Right cardiac atrium (tissue), 5 donors: ENCODE results near the gene KNTC1. TPM values are rescaled to one million over a fixed set of nuclear protein-coding genes. Genes with fewer than 3 reads are reported as not detected.

Source experiments
- ATAC-seq, 2 donors: fragments of 200-7000 bp; cut with Tn5 transposase; one replicate each; pipeline versions ENCODE4 v1.8.0 to v1.9.1; 2020; ENCODE audit warnings: moderate library complexity in 2 of 2, mild to moderate bottlenecking in 1 of 2
- DNase-seq, 3 donors: peaks; one replicate each; pipeline ENCODE4 v3.0.0-alpha.2; 2020
- H3K27ac ChIP-seq: one replicate; pipeline ENCODE4 v1.5.1; 2013; ENCODE audit warnings: mild to moderate bottlenecking, low read length, control low read depth, moderate library complexity
- H3K27me3 ChIP-seq: one replicate; pipeline ENCODE4 v1.6.1; 2013; ENCODE audit not compliant: control insufficient read depth, insufficient read depth
- H3K4me1 ChIP-seq: one replicate; pipeline ENCODE4 v1.6.1; 2013; ENCODE audit warnings: low read length; ENCODE audit not compliant: control insufficient read depth, insufficient read depth
- H3K4me3 ChIP-seq: one replicate; pipeline ENCODE4 v1.5.1; 2013; ENCODE audit warnings: low read length, control low read depth
- H3K9me3 ChIP-seq: one replicate; pipeline ENCODE4 v1.6.1; 2013; ENCODE audit warnings: low read length; ENCODE audit not compliant: control insufficient read depth
- WGBS: extraction: QIAGEN DNeasy Blood & Tissue Kit; methylation state at CpG from one replicate; pipeline ENCODE4 v1.1.7; 2013; 5-methylcytosine and 5-hydroxymethylcytosine counted together
- intact Hi-C, 4 donors: fragments of 100-400 bp; cut with DNase I; formaldehyde crosslinking; loops; one replicate each; pipeline versions ENCODE4 v1.11.0 to v1.14.0; 2022 to 2023
- polyA plus RNA-seq: library from polyadenylated mRNA; stranded (reverse); fragments of 200-250 nt; gene quantifications from one replicate; pipeline ENCODE4 v1.2.3, GENCODE V29; 2013
- total RNA-seq, 4 donors: library from RNA; stranded (reverse); fragmentation: NEBNext Ultra II Directional; extraction: Animal tissue kit (Norgen Biotek cat#: 25700); gene quantifications; one replicate each; pipeline ENCODE4 v1.2.1, GENCODE V29; 2021
- donor health status: healthy with polysubstance abuse.
- donor health status: DM: no; HTN: yes; CAD: no.
- donor health status: DM: no; HTN: no; CAD: no.
- donor health status: DM: no; HTN: yes; CAD: no; lungs with severe emphysema.
- donor health status: DM: yes; HTN: yes; CAD: no.

The KNTC1 gene
- total and polyA plus RNA-seq, 5 donors, result 2.7 to 4.7 (median 4.0) TPM

DNA sequence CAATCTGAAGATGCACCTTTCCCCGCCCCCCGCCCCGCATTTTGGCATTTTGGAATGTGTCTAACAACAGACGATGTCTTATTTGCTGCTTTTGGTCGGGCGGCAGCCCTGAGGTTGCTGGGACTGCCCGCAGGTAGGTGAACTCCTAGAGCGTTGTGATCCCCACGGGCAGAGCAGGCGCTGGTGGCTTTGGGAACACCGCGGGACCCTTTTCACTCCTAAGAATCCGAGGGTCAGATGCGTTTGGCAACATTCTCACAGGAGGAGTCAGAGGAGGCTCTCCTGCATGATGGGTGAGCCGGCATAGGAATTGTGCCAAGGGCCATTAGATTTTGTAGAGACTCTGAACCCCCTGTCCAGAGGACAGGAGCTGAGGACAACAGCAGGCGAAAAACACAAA lies 134.2 kb downstream of the KNTC1 start:
- no peak for ATAC-seq
- DNase-seq, result no peak
- Histone ChIP-seq H3K27me3 (no peaks in the 10 kb centered on the region), H3K4me1 (no peaks in the 10 kb centered on the region), H3K4me3 (no peak overlapping the region), H3K9me3 (no peaks in the 10 kb centered on the region), H3K27ac (no peak overlapping the region)
- intact Hi-C loops, result no loop called here
- 89% methylated on average over 16 of the region's 16 CpGs for WGBS

DNA sequence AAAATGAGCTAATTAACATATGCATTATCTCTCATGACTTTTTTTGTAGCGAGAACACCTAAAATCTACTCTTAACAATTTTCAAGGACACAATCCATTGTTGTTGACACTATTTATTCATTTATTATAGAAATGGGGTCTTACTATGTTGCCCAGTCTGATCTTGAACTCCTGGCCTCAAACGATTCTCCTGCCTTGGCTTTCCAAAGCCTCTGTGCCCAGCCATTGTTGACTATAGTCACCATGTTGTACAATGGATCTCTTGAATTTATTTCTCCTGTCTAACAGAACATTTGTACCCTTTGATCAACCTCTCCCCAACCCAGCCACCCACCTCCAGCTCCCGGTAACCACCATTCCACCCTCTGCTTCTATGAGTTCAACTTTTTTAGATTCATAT lies 134.9 kb downstream of the KNTC1 start:
- ATAC-seq (no peak), DNase-seq (no peak)
- Histone ChIP-seq H3K4me3 (no peak overlapping the region), H3K27ac (no peak overlapping the region), H3K27me3 (no peaks in the 10 kb centered on the region), H3K9me3 (no peaks in the 10 kb centered on the region), H3K4me1 (no peaks in the 10 kb centered on the region)
- intact Hi-C loops, result no loop called here
- 96% methylated on average over 3 of the region's 3 CpGs for WGBS

DNA sequence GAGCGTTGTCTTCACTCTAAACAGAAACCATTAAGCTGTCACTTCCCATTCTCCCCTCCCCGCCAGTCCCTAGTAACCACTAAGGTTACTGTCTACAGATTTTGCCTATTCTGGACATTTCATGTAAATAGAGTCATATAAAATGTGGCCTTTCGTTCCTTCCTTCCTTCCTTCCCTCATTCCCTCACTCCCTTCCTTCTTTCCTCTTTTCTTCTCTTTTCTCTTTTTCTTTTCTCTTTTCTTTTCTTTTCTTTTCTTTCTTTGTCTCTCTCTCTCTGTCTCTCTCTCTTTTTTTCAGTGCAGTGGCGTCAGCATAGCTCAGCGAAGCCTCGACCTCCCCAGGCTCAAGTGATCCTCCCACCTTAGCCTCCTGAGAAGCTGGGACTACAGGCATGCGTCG lies 138.3 kb downstream of the KNTC1 start:
- WGBS, result 84% methylated on average over 8 of the region's 8 CpGs
- Histone ChIP-seq H3K27ac (no peak overlapping the region), H3K9me3 (no peaks in the 10 kb centered on the region), H3K4me3 (no peak overlapping the region), H3K27me3 (no peaks in the 10 kb centered on the region), H3K4me1 (no peaks in the 10 kb centered on the region)
- ATAC-seq (no peak), DNase-seq (no peak)
- intact Hi-C loops, result no loop called here

DNA sequence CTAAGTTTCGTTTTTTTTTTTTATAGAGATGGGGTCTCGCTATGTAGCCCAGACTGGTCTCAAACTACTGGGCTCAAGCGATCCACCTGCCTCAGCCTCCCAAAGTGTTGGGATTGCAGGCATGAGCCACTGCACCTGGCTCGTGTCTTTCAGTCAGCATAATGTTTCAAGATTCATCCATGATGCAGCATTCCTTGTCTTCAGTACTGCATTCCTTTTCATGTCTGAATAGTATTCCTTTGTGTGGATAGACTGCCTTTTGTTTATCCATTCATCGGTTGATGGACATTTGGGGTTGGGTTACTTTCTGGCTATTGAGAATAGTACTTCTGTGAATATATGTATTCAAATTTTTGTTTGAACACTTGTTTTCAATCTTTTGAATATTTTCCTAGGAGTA lies 138.7 kb downstream of the KNTC1 start:
- Histone ChIP-seq H3K27me3 (no peaks in the 10 kb centered on the region), H3K9me3 (no peaks in the 10 kb centered on the region), H3K4me1 (no peaks in the 10 kb centered on the region), H3K27ac (no peak overlapping the region), H3K4me3 (no peak overlapping the region)
- DNase-seq, result no peak
- ATAC-seq, result no peak
- intact Hi-C loops, result no loop called here
- WGBS, result 95% methylated on average over 5 of the region's 5 CpGs

- intact Hi-C loops, result no loop called here
- no peak for DNase-seq
- Histone ChIP-seq H3K9me3 (no peaks in the 10 kb centered on the region), H3K4me1 (no peaks in the 10 kb centered on the region), H3K4me3 (no peak overlapping the region), H3K27me3 (no peaks in the 10 kb centered on the region), H3K27ac (no peak overlapping the region)
- WGBS, result 82% methylated on average over 2 of the region's 2 CpGs
- no peak for ATAC-seq
These were observed 141.2 kb downstream of the KNTC1 start for GRCh38 chr12:122668268-122668667.

GRCh38 chr12:122669397-122670070 lies 142.5 kb downstream of the KNTC1 start:
- no peak for ATAC-seq
- no peak overlapping the region for H3K4me3 ChIP-seq
- 68% methylated on average over 5 of the region's 5 CpGs for WGBS
- DNase-seq, result no peak
- H3K4me1 ChIP-seq, result no peaks in the 10 kb centered on the region
- H3K27me3 ChIP-seq, result no peaks in the 10 kb centered on the region
- no peaks in the 10 kb centered on the region for H3K9me3 ChIP-seq
- no peak overlapping the region for H3K27ac ChIP-seq
- intact Hi-C loops, result no loop called here

DNA sequence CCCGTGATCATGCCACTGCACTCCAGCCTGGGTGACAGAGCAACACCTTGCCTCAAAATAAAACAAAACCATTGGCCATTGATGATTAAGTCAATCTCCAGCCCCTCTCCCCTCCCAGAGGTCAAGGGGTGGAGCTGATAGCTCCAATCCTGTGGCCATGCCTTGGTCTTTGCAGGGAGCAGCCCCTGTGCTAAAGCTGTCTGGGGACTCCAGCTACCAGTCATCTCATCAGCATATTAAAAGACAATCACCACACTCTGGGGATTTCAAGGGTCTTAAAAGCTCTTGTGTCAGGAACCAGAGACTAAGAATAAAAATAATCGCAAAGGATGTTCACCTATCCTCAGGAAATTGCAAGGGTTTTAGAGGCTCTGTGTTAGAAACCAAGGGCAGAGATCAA lies 145.5 kb downstream of the KNTC1 start:
- 71% methylated on average over 2 of the region's 2 CpGs for WGBS
- ATAC-seq (no peak), DNase-seq (no peak)
- intact Hi-C loops, result no loop called here
- Histone ChIP-seq H3K4me3 (no peak overlapping the region), H3K4me1 (no peaks in the 10 kb centered on the region), H3K27ac (no peak overlapping the region), H3K27me3 (no peaks in the 10 kb centered on the region), H3K9me3 (no peaks in the 10 kb centered on the region)

Other genes with a start within 250 kb of the KNTC1 start
- 100 to 1,000 TPM; 112 to 131 (median 121) TPM for gene CLIP1, start 104.6 kb upstream of the KNTC1 start, total RNA-seq
- gene CLIP1, start 104.6 kb upstream of the KNTC1 start, polyA plus RNA-seq, result 43.7 TPM
- 10 to 100 TPM; 10.7 to 11.7 (median 10.8) TPM for gene ZCCHC8, start 26.3 kb upstream of the KNTC1 start, total RNA-seq
- gene ZCCHC8, start 26.3 kb upstream of the KNTC1 start, polyA plus RNA-seq, result 11.6 TPM
- gene RSRC2, start 313 bp upstream of the KNTC1 start, total RNA-seq, result 10 to 100 TPM; 40.2 to 49.6 (median 44.1) TPM
- 47.5 TPM for gene RSRC2, start 313 bp upstream of the KNTC1 start, polyA plus RNA-seq
- gene HCAR2, start 176.1 kb downstream of the KNTC1 start, total RNA-seq, result under 1 TPM in 1 of 4 donors, not detected in 3; 0.58 TPM
- 0.16 TPM for gene HCAR2, start 176.1 kb downstream of the KNTC1 start, polyA plus RNA-seq
- not detected for gene HCAR3, start 189.6 kb downstream of the KNTC1 start, total RNA-seq
- 0.05 TPM for gene HCAR3, start 189.6 kb downstream of the KNTC1 start, polyA plus RNA-seq
- under 1 TPM in 3 of 4 donors, not detected in 1; 0.08 to 0.12 (median 0.11) TPM for gene HCAR1, start 203.6 kb downstream of the KNTC1 start, total RNA-seq
- gene HCAR1, start 203.6 kb downstream of the KNTC1 start, polyA plus RNA-seq, result 0.20 TPM
- 10 to 100 TPM; 25.1 to 26.5 (median 26.0) TPM for gene DENR, start 225.6 kb downstream of the KNTC1 start, total RNA-seq
- 16.5 TPM for gene DENR, start 225.6 kb downstream of the KNTC1 start, polyA plus RNA-seq
- 1 to 10 TPM in 2 of 4 donors, under 1 TPM in 2; 0.88 to 1.4 (median 1.1) TPM for gene CCDC62, start 247.3 kb downstream of the KNTC1 start, total RNA-seq
- 0.07 TPM for gene CCDC62, start 247.3 kb downstream of the KNTC1 start, polyA plus RNA-seq